Fibroblast of skin of right biceps (primary cell): Measurements from ENCODE around the gene ZNF532.
"Not testable (repeated sequence)": the region's sequence is repeated elsewhere in the genome, so short reads cannot be mapped to it uniquely, and the experiment has no call there.

Source experiments
- DNase-seq: peaks from one replicate; pipeline ENCODE4 v3.0.0-alpha.2; 2013

The ZNF532 gene

GRCh38 chr18:59011786-59012185 is 147.1 kb downstream of the ZNF532 start:
- no peak for DNase-seq

GRCh38 chr18:59012815-59013705 is 148.4 kb downstream of the ZNF532 start:
- no peak for DNase-seq

GRCh38 chr18:59013744-59014143 is 149.1 kb downstream of the ZNF532 start:
- no peak for DNase-seq

GRCh38 chr18:59015531-59016152 is 151.0 kb downstream of the ZNF532 start:
- DNase-seq = no peak

DNA sequence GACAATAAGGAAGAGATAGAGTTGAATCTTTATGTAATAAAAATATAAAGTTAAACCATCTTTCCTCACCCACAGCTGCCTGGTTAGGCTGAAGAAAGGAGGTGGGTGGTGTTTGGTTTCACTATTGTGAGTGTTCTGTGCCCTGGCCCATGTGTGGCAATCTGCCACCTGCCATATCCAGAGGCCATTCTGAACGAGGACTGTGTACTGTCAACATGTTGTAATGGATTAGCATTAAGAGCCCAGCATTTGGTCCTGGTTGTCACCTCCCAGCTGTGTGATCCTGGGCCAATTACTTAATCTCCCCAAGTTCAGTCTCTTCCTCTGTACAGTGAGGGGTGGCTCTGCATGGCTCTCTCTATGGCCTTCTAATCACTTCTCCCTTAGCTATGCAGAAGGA is 156.8 kb downstream of the ZNF532 start:
- no peak for DNase-seq

DNA sequence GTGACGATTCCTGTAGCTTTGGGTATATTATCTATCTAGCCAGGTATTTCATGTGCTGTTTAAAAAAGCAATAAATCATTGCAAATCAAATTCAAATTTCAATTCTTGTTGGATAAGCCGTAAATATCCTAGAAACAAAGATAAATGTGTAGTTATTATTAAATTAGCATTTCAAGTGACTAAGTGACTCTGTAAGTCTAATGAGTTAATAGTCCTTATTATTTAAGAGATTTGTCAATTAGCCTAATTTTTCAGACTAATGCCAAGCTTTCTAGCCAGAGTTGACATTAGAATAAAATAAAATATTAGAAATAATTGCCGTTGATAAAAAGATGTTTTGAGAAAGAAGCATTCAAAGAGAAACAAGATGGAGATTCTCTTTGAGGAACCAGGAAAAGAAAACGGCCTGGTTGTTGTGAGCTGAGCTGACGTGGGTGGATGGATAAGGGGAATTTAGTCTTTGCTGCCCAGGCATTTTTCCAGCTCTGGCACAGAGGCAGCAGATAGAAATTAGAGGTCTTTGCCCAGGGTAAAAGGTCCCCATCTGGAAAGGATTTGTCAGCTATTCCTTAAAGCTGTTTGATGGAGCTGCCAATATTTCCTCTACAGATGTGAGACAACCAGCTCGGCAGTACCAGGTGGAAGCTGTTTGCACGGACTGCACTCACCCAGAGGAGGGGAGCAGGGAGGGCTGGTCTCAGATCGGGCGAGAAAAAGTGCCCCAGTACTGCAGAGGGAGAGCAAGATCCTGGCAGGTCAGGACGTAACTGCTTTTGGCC is 157.7 kb downstream of the ZNF532 start:
- DNase-seq = peak; percentile 1

DNA sequence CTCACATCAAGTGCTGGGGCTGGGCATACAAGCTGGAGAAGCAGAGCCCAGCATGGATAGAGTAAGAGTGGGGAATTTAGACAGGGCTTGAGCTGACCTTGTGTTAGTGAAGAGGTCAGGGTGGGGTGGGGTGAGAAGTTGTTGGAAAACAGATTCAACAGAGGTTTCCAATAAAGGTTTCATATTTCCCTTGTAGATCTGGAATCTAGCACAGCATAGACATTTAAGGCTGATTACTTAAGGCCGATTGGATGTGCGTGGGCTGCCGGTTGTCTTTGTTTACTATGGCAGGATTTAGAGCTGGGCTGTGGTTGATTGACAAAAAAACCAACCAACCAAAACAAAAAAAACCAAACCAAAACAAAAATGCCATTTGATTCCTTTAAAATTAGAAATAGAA is 160.2 kb downstream of the ZNF532 start:
- DNase-seq = peak; percentile 16

DNA sequence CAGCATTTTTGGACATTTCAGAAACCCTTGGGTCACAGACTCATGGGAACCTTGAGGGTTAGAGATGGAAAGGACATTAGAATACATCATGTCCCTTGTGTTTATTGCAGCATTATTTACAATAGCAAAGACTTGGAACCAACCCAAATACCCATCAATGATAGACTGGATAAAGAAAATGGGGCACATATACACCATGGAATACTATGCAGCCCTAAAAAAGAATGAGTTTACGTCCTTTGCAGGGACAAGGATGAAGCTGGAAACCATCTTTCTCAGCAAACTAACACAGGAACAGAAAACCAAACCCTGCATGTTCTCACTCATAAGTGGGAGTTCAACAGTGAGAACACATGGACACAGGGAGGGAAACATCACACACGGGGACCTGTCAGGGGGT is 160.9 kb downstream of the ZNF532 start:
- not testable (repeated sequence) for DNase-seq

GRCh38 chr18:59026364-59026763 is 161.7 kb downstream of the ZNF532 start:
- no peak for DNase-seq

- DNase-seq = no peak
These were observed 162.2 kb downstream of the ZNF532 start for GRCh38 chr18:59026831-59027410.

DNA sequence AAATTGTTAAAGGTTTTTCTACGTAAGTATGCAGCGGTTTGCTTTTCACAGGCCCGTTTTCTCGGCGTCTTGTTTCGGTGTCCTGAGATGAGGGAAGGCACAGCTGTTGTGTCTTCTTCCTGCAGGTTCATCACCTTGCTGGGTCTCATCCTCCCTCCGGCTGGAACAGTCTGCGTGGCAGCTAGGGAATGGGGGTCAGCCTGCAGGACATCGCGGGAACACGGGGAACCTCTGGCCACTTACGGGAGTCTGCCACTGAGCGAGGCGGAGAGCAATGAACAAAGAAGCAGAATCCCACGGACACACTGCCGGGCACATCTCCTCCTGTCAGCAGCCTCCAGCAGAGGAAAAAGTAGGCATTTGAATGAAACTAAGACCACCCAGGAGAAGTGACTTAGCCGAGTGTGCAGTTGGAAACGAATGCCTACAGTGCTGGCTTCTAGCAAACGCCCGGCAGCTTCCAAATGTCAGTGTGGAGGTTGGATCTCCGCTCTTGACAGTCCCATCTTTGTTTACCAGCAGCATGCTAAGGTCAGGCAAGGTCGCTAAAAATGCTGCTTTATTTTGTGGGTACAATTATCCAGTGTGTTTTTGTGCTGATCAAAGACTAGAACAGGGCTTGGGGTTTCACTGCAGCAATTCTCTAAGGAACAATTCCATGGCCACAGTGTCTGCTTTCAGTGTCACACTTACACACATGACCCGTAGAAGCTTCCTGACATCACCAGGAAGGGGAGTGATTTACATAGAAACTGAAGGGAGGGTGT is 165.2 kb downstream of the ZNF532 start:
- DNase-seq = no peak

DNA sequence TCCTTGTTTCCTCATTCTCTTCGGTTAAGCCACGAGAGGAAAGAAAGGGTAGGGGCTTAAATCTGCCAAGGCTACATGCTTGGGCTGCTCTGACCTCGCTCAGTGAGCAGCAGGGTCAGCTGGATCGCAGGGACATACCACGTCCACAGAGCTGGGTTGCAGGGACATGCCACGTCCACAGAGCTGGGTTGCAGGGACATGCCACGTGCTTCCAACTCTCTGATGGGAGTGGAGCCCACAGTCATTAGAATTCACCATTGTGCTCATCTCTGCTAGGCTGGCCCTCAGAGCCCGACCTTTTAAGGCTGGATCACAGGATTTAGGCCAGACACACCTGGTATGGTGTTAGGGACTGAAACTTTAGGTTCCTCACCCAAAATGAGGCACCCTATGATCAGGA is 167.6 kb downstream of the ZNF532 start:
- no peak for DNase-seq

DNA sequence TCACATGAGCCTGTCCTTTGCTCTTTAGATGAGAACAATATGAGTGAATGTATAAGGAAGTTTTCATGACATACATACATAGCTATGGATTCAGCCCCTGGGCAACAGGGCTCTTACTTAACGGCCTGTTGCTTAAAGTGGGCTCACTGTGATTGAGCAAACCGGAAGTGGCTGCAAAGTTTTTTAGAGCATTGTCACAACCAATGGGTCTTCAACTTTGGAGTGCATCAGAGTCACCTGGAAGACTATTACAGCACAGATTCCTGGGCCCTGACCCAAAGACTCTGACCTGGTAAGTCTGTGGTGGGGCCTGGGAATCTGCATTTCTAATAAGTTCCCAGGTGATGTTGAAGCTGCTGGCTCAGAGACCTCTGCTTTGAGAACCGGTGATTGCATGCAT is 168.7 kb downstream of the ZNF532 start:
- peak; percentile 33 for DNase-seq

GRCh38 chr18:59033974-59034373 is 169.3 kb downstream of the ZNF532 start:
- DNase-seq = no peak

DNA sequence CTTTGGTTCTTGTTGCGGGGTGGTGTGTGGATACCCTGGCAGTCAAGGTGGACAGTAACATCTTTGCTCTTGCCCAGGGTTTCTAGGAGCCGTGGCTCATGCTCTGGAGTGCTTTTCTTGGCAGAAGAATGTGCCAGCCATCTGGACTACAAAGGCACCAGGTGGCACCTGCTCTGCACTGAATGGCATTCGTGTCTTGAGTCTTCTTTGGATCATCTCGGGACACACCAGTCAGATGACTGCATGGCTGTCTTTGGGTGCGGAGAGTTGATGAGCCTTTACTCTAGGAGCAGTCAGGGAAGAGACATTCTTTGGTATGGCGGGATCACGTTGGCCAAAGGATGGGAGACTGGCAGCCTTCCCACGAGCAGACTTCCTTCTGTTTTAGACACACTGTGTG is 170.9 kb downstream of the ZNF532 start:
- DNase-seq = no peak
